Duodenal mucosa (tissue), 2 donors: Measurements from ENCODE around the gene RCOR3.

Experiments
- H3K27ac ChIP-seq: one replicate; pipeline ENCODE4 v1.7.0; 2013; ENCODE audit warnings: low read depth, low read length
- H3K27me3 ChIP-seq, 2 donors: one replicate each; pipeline ENCODE4 v1.7.0; 2013; ENCODE audit warnings: low read length in 2 of 2, control low read depth in 1 of 2; ENCODE audit not compliant: insufficient read depth in 2 of 2, control insufficient read depth in 1 of 2
- H3K36me3 ChIP-seq, 2 donors: one replicate each; pipeline ENCODE4 v1.7.0; 2013; ENCODE audit warnings: low read length in 2 of 2, control low read depth in 1 of 2; ENCODE audit not compliant: insufficient read depth in 2 of 2, control insufficient read depth in 1 of 2
- H3K4me1 ChIP-seq, 2 donors: one replicate each; pipeline ENCODE4 v1.7.0; 2013; ENCODE audit warnings: low read length in 2 of 2, control low read depth in 1 of 2; ENCODE audit not compliant: insufficient read depth in 2 of 2, control insufficient read depth in 1 of 2
- H3K4me3 ChIP-seq, 2 donors: one replicate each; pipeline ENCODE4 v1.7.0; 2013; ENCODE audit warnings: low read length in 2 of 2, low read depth in 1 of 2
- H3K9ac ChIP-seq, 2 donors: one replicate each; pipeline ENCODE4 v1.7.0; 2013; ENCODE audit warnings: low read length in 2 of 2, low read depth in 1 of 2
- H3K9me3 ChIP-seq, 2 donors: one replicate each; pipeline ENCODE4 v1.7.0; 2013; ENCODE audit warnings: low read length in 2 of 2, control low read depth in 1 of 2; ENCODE audit not compliant: control insufficient read depth in 1 of 2

Gene RCOR3

GRCh38 chr1:211361202-211361601 lies 102.0 kb downstream of the RCOR3 start:
- Histone ChIP-seq H3K4me1 (no peaks in the 10 kb centered on the region), H3K27me3 (no peaks in the 10 kb centered on the region), H3K27ac (no peak overlapping the region), H3K4me3 (no peak overlapping the region), H3K36me3 (peaks cover 16 to 32% of the 10 kb centered on the region in 2 donors), H3K9ac (no peak overlapping the region), H3K9me3 (no peaks in the 10 kb centered on the region)
